GM12892 (cell line): ENCODE data around the gene CCL4. TPM values are rescaled to one million over a fixed set of nuclear protein-coding genes. Genes with fewer than 3 reads are reported as not detected.
"Not testable (repeated sequence)": the region's sequence is repeated elsewhere in the genome, so short reads cannot be mapped to it uniquely, and the experiment has no call there.

Experiments
- DNase-seq: peaks from one replicate; pipeline ENCODE4 v3.0.0; 2011; ENCODE audit not compliant: insufficient read length
- FAIRE-seq: peaks from 2 replicates; lab custom pipeline; 2011; peaks lifted over from hg19 to GRCh38; lab: Jason Lieb, UNC
- POLR2A ChIP-seq: IDR thresholded peaks from 2 replicates; pipeline ENCODE4 v1.6.1; 2011; ENCODE audit warnings: low read depth, low read length, control low read depth
- POLR2AphosphoS5 ChIP-seq: IDR thresholded peaks from 2 replicates; pipeline ENCODE4 v1.6.1; 2011; ENCODE audit warnings: low read depth, low read length, control low read depth
- TAF1 ChIP-seq: IDR thresholded peaks from 2 replicates; pipeline ENCODE4 v1.6.1; 2011; ENCODE audit warnings: low read depth, mild to moderate bottlenecking, control low read depth, low read length, borderline replicate concordance
- polyA plus RNA-seq: library from polyadenylated mRNA; unstranded; fragments of >200 nt; gene quantifications from one replicate; pipeline ENCODE4 v1.2.1, GENCODE V29; 2012; ENCODE audit warnings: missing spikeins, inconsistent platforms; ENCODE audit not compliant: missing spikeins

The CCL4 gene
- 118 TPM for polyA plus RNA-seq

- DNase-seq, FAIRE-seq: not testable (repeated sequence)
These were observed at the start of gene CCL4 for GRCh38 chr17:36103401-36103975. CCL4 (plus strand) TSS chr17:36103827; CDS start chr17:36103906, 79 bp downstream.

GRCh38 chr17:36055171-36055570 is 48.5 kb upstream of the CCL4 start:
- no peak for DNase-seq
- no peak for FAIRE-seq
- no peak for TF ChIP-seq POLR2AphosphoS5
- TF ChIP-seq POLR2A: no peak
- TF ChIP-seq TAF1: no peak

GRCh38 chr17:36055921-36056520 is 47.6 kb upstream of the CCL4 start:
- no peak for DNase-seq
- TF ChIP-seq TAF1: no peak
- no peak for TF ChIP-seq POLR2A
- no peak for TF ChIP-seq POLR2AphosphoS5
- no peak for FAIRE-seq

DNA sequence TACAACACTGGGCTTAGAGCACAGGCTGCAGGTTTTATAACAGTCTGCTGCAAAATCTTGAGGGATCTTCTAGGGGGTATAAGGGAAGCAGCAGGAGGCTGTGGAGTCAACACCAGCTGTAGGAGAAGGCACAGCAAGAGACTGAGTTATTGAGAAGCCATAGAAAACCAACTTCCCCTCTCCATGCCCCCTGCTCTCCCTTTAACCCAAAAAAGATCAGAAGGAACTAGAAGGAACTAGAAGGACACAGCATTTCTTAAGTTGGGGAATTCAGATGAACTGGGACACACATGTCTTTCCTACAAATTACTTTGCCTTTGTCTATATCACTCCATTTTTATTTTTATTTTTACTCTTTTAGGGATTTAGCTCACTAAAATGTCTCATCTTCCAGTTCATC is 45.7 kb upstream of the CCL4 start:
- FAIRE-seq: no peak
- no peak for DNase-seq
- no peak for TF ChIP-seq TAF1
- no peak for TF ChIP-seq POLR2A
- TF ChIP-seq POLR2AphosphoS5: no peak

GRCh38 chr17:36059406-36059805 is 44.2 kb upstream of the CCL4 start:
- no peak for DNase-seq
- no peak for FAIRE-seq
- no peak for TF ChIP-seq POLR2A
- TF ChIP-seq POLR2AphosphoS5: no peak
- no peak for TF ChIP-seq TAF1

- TF ChIP-seq TAF1 (no peak), POLR2A (no peak), POLR2AphosphoS5 (no peak)
- DNase-seq (no peak), FAIRE-seq (no peak)
These were observed 42.8 kb upstream of the CCL4 start for GRCh38 chr17:36060816-36061215.

- FAIRE-seq (no peak), DNase-seq (no peak)
- TF ChIP-seq TAF1 (no peak), POLR2AphosphoS5 (no peak), POLR2A (no peak)
These were observed 39.7 kb upstream of the CCL4 start, which contains the start of gene CCL18 for GRCh38 chr17:36063786-36064541. CCL18 (plus strand) TSS chr17:36064272; CDS start chr17:36064343, 71 bp downstream.

GRCh38 chr17:36066365-36066985 is 37.2 kb upstream of the CCL4 start:
- no peak for FAIRE-seq
- TF ChIP-seq TAF1 (no peak), POLR2AphosphoS5 (no peak), POLR2A (no peak)

DNA sequence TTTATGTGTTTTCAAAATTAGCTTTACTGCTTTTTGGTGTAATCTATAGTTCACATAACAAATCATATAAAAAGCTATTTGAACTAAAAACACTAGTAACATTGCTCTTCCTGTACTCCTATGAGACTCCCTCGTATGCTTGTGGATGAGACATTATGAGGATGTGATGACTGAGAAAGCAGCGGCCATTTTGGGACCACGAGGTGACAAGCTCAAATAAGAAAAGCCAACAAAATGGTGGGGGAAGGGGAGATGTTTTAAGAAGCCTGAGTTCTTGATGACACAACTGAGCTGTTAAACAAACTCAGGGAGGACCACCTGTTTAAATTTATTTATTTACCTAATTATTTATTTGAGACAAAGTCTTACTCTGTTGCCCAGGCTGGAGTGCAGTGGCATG is 35.1 kb upstream of the CCL4 start:
- TF ChIP-seq POLR2A: no peak
- no peak for TF ChIP-seq POLR2AphosphoS5
- no peak for TF ChIP-seq TAF1

More at GRCh38 chr17:36066365-36066985, 37.2 kb upstream of the CCL4 start:
- DNase-seq: no peak

DNA sequence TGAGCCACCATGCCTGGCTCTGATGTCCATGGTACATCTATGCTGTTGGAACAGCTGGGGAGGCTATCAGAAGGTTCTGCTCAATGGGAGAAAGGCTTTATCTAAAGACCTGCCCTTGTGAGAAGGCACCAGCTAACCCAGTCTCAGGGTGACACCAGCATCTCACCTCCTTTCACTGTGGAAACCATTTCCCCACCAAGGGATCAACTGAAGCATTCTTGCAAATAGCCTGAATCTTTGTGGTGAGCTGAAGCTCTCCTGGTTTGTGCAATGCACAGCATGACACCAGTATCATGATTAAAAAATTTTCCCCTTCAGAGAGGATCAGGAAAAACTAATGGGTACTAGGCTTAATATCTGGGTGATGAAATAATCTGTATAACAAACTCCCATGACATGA is 34.5 kb upstream of the CCL4 start:
- no peak for FAIRE-seq
- TF ChIP-seq TAF1 (no peak), POLR2AphosphoS5 (no peak), POLR2A (no peak)
- DNase-seq: no peak

More for the DNA sequence above, 35.1 kb upstream of the CCL4 start:
- FAIRE-seq (no peak), DNase-seq (no peak)

- DNase-seq: no peak
- TF ChIP-seq POLR2A: no peak
- TF ChIP-seq POLR2AphosphoS5: no peak
- no peak for TF ChIP-seq TAF1
- no peak for FAIRE-seq
These were observed 33.2 kb upstream of the CCL4 start for GRCh38 chr17:36070427-36070826.

DNA sequence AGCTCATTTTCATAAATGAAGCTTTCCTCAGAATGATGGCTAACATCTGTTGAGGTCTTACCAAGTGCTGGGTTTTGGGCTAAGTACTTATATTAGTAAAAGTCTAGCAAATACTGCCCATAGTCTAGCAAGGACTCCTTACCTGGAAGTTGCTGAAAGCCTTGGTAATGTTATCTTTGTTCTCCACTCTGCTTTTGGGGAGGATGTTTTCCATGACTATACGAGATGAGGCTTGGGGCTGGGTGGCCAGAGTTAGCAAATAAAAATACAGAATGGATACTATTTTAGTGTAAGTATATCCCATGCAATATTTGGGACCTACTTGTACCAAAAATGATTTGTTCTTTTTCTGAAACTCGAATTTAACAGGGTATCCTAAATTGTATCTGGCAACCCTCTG is 31.9 kb upstream of the CCL4 start:
- FAIRE-seq (no peak), DNase-seq (no peak)
- TF ChIP-seq POLR2A (no peak), TAF1 (no peak), POLR2AphosphoS5 (no peak)
